GM18907 (cell line): ENCODE data around the gene SLC26A11.
"Not testable (repeated sequence)": the region's sequence is repeated elsewhere in the genome, so short reads cannot be mapped to it uniquely, and the experiment has no call there.

ENCODE experiments used
- ATAC-seq: cut with Tn5 transposase; IDR thresholded peaks from one replicate; pipeline ENCODE4 v1.9.1; 2021; ENCODE audit warnings: mild to moderate bottlenecking, moderate library complexity; ENCODE audit not compliant: unreplicated experiment

Gene SLC26A11

DNA sequence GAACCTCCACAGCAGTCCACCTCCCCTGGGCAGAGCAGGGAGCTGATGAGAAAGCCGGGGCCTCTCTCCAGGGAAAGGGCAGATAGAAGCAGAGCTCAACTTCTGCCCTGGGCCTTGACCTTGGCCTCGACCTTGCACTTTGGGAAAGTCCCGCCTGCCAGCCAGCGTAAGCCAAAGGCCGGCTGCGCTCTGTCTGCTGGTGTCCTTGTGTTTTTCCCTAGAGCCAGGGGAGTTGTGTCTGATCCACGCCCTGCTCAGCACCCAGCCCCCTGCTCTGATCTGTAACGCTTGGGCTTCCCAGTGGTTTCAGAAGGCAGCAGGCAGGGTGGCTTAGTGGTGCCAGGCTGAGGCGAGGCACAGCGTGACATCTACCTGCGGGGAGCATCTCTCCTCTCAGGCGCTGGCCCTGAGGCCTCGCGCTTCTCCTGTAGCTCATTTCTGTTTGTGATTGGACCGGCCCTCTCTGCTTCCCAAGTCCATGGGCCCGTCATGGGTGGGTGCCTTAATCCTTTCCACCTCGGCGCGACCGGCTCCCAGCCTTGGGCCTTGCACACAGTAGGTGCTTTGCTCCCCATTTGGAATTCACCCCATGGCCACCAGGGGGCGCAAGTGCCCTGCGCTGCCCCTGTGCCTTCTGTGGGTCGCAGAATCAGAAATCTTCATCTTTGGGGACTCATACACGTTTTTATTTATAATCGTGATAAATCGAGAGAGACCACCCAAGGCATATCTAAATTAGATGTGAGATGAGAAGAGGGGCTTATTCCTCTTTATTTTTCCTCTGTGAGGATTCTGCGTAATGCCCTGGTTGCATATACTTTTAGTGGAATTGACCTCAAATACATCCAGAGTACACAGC, 24.3 kb upstream of the SLC26A11 start:
- ATAC-seq, result no peak

GRCh38 chr17:80196652-80197051, 23.6 kb upstream of the SLC26A11 start:
- ATAC-seq, result no peak

GRCh38 chr17:80198144-80198661, 22.0 kb upstream of the SLC26A11 start:
- ATAC-seq, result no peak

GRCh38 chr17:80199295-80199694, 20.9 kb upstream of the SLC26A11 start:
- not testable (repeated sequence) for ATAC-seq

DNA sequence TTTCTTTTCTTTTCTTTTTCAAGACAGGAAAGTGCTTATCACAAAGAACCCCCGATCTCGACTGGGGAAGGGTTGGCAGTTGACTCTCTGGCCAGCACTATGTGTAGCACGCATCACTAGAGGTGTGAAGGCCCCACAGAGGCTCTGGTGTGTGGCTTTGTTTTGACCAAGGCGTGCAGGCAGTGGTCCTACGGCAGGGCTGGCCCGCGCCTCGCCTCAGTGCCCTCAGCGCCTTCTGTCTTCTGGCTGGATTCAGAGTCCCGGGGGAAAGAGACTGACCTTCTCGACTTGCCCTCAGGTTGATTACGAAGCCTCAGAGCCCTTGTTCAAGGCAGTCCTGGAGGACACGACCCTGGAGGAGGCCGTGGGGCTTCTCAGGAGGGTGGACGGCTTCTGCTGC, 18.8 kb upstream of the SLC26A11 start:
- ATAC-seq, result no peak

DNA sequence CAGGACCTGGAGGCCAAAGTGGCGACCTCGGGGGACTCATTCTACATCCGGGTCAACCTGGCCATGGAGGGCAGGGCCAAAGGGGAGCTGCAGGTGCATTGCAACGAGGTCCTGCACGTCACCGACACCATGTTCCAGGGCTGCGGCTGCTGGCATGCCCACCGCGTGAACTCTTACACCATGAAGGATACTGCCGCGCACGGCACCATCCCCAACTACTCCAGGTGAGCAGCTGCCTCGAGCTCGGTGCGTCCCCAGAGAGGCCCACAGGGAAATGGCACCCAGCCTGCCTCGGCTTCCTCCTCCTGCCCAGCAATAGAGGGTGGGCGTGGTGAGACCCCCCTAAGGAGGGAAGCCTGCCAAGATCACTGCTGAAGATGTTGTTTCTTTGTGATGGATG, 18.0 kb upstream of the SLC26A11 start:
- ATAC-seq, result no peak

DNA sequence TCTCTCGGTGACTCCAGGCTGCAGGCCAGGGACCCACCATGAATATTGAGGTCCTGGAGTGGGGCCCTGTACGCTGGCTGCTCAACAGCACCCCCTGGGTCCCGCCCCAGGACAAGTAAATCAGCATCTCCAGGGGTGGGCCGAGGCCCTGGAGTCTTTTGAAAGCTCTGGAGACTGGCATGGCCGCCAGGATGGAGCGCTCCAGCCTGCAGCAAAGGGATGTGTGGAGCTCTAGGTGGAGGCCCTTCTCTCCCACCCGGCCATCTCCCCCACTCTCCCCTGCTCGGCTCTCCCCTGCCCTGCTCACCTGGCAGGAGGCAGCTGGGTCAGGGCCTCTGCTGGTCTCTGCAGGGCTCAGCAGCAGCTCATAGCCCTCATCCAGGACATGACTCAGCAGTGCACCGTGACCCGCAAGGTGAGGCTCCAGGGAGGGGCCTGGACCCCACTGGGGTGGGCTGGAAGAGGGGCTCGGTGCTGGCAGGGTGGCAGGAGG, 16.7 kb upstream of the SLC26A11 start:
- no peak for ATAC-seq

DNA sequence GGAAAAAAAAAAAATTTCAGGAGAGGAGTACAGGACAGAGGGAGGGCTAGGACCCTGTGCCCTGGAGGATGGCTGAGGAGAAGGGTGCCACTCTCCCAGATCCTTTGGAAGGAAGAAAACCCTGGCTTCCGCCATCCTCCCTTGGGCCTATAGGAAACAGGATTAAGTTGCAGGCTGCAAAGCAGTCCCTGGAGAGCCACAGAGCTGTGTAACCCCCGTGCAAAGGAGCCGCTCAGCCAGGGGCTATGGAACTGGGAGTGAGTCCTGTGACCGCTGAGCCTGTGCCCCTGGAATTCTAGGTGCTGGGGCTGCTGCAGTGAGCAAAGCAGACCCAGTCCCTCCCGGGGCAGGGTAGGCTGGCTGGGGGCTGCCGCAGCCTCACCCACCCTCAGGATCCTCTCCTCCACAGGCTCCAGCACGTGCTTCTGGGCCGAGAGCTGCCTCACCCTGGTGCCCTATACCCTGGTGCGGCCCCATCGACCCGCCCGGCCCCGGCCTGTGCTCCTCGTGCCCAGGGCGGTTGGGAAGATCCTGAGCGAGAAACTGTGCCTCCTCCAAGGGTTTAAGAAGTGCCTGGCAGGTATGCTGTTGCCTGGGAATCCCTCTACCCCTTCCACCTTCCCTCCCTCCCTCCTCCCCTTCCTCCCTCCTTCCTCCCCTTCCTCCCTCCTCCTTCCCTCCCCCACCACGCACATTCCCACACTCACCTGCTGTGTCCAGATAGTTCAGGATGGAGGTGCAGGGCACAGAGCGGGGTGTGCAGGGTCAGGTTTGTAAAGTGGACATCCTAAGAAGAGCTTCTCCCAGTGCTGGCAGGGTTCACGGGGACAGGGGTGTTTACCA, 15.4 kb upstream of the SLC26A11 start:
- no peak for ATAC-seq

DNA sequence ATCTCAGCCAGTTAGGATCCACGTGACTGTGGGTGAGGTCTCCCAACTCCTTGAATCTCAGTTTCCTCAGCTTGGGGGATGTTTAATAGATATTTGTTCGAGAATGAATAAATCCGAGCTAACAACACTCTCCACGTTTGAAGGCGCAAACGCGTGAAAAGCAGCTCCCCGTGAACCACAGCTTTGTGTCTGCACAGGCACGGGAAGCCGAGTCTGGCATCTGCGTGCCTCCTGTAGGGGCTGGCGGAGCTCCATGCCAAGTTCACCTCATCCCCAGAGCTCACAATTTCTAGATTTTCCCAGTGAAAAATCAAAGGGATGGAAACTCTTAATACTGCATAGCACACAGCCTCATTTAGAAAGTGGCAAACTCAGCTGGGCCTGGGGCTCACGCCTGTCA, 14.4 kb upstream of the SLC26A11 start:
- no peak for ATAC-seq

DNA sequence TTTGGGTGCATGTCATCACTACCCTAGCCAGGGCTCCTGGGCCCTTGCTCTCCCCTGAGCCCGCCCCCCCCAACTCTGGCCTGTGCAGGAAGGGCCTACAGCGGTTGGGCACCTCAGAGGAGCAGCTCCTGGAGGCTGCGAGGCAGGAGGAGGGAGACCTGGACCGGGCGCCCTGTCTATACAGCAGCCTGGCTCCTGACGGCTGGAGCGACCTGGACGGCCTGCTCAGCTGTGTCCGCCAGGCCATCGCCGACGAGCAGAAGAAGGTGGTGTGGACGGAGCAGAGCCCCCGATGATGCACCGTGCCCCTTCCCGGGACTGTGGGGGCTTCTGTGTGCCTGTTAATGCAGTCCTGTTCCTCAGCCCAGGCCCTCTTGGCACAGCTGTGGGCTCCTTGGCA, 12.2 kb upstream of the SLC26A11 start:
- no peak for ATAC-seq

DNA sequence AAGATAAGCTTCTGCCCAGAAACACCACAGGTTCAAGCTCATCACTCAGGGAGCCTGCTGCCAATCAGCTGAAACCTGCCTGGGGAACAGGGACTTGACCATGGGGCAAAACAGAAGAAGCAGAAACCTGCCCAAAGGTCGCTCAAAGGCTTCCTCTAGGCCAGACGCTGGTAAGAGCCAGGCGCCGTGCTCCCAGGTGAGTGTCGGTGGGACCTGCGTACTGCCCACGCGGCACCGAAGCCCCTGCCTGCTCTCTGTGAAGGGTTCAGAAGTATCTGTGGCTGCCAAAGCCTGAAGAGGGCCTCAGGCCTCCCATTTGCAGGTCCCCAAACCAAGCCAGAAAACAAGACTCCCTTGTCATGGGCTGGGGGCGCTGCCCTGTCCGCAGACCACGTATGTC, 10.5 kb upstream of the SLC26A11 start:
- no peak for ATAC-seq

DNA sequence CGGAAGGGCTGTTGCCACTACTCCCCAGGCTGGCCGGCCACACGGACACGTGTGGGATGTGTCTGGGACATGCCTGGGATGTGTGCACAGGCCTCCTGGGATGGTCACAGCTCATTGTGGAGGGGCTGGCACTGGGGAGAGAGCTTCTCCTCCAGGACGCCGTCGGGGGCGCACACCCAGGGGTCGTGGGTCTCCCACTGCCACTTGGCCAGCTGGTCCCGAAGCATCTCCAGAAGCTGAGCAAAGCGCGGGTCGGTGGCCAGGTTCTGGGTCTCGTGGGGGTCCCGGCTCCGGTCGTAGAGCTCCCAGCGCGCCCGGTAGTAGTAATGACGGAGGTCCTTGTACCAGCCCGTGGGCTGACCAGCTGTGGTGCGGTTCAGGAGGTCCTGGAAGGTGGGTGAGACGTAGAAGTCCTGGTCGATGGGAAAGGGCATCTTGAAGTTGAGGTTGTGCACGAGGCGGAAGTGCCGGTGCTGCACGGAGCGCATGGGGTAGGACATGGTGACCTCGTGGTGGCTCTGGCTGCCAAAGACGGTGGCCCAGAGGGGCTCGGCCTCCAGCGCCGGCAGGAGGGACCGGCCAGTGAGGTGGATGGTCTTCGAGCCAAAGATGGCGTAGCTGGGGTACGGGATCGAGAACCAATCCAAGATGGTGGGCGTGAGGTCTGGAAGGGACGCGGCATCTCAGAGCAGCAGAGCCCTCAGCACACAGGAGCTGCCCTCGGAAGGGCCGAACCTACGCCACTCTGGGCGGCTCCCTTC, 9.7 kb upstream of the SLC26A11 start:
- ATAC-seq, result no peak

DNA sequence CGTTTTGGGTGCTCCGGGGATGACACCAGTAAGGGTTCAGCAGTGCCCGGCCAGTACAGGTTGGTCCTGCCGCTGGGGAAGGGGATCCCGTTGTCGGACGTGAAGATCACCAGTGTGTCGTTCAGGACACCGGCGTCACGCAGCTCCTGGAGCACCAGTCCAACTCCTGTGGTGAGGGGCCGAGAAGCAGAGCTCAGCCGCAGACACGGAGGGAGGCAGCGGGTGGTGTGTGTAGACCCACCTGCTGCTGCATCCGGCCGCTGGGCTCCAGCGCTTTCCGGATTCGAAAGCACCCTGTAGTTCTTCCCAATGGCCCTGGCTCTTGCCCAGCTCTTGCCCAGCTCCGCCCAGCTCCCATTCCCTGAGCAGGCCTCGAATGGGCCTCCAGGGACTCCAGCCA, 8.1 kb upstream of the SLC26A11 start:
- no peak for ATAC-seq

GRCh38 chr17:80212511-80212910, 7.7 kb upstream of the SLC26A11 start:
- ATAC-seq, result no peak

DNA sequence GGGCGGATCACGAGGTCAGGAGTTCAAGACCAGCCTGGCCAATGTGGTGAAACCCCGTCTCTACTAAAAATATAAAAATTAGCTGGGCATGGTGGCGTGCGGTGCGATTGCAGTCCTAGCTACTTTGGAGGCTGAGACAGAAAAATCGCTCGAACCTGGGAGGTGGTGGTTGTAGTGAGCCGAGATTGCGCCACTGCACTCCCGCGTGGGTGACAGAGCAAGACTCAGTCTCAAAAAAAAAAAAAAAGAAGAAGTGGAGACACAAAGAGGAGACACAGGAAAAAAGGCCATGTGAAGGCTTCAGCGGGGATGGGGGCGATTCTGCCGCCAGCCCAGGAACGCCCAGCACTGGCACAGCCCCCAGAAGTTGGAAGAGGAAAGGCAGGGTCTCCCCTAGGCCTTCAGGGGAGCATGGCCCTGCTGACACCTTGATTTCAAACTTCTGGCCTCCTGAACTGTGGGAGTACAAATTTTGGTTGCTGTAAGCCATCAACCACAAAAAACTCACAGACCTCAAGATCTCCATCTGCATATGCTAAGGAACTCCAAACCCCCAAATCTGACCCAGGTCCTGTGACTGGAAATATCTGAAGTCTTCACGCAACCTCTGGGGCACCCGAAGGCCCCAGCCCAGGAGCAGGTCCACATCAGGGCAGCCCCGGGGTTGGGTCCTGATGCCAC, 7.1 kb upstream of the SLC26A11 start:
- ATAC-seq, result no peak

DNA sequence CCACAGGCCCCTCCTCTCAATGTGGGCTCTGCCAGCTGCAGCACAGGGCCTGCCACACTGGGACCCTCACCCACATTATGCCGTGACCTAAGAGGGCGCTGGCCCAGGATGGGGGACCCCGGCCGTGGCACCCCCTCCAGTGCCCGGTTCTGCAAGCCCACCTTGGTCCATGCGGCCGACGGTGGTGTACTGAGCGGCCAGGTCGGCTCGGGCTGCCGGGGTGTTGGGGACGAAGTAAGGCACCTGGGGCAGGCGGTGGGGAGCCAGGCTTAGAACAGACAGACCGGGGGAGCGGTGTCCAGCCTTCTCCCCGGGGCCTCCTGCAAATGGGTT, 6.6 kb upstream of the SLC26A11 start:
- ATAC-seq, result no peak

GRCh38 chr17:80214012-80214877, 6.0 kb upstream of the SLC26A11 start:
- ATAC-seq, result no peak

GRCh38 chr17:80214878-80215210, 5.4 kb upstream of the SLC26A11 start:
- no peak for ATAC-seq
